ENCODE results near the gene RTKN2.
"Not testable (repeated sequence)": the region's sequence is repeated elsewhere in the genome, so short reads cannot be mapped to it uniquely, and the experiment has no call there.

- TF ChIP-seq CTCF, POLR2A (IDR thresholded peaks at IDR 0.05): not testable (repeated sequence)
Measured at GRCh38 chr10:62281348-62281747, 12.7 kb upstream of the RTKN2 start.

Measured in esophagus squamous epithelium (tissue), 4 donors.